Progenitor cell of endocrine pancreas (in vitro differentiated cells): Measurements from ENCODE around the gene TMPRSS6. TPM values are rescaled to one million over a fixed set of nuclear protein-coding genes. Genes with fewer than 3 reads are reported as not detected.

ENCODE experiments used
- DNase-seq: peaks from one replicate; pipeline ENCODE4 v3.0.0; 2021; ENCODE audit warnings: low spot score; ENCODE audit not compliant: unreplicated experiment
- H3K27ac Mint-ChIP-seq: 2 replicates; pipeline ENCODE4 v1.8.0; 2021; ENCODE audit warnings: mild to moderate bottlenecking, moderate library complexity, mixed read lengths
- H3K27me3 Mint-ChIP-seq: 2 replicates; pipeline ENCODE4 v1.8.0; 2021; ENCODE audit warnings: mixed read lengths
- H3K36me3 Mint-ChIP-seq: 2 replicates; pipeline ENCODE4 v1.8.0; 2022; ENCODE audit warnings: mixed read lengths; ENCODE audit not compliant: insufficient read depth
- H3K4me1 Mint-ChIP-seq: 2 replicates; pipeline ENCODE4 v1.8.0; 2021; ENCODE audit warnings: low read depth, mixed read lengths
- H3K4me3 Mint-ChIP-seq: 2 replicates; pipeline ENCODE4 v1.8.0; 2021; ENCODE audit warnings: low read depth, mild to moderate bottlenecking, moderate library complexity, mixed read lengths
- H3K9me3 Mint-ChIP-seq: 2 replicates; pipeline ENCODE4 v1.8.0; 2021; ENCODE audit warnings: low read depth, mixed read lengths
- total RNA-seq: library from RNA; stranded (reverse); gene quantifications from 2 replicates; pipeline ENCODE4 v1.2.1, GENCODE V29; 2021
- TF ChIP-seq, protein P1 (sequence below): fragments of 200-600 bp; sonication (generic); IDR thresholded peaks from one replicate; pipeline ENCODE4 v1.5.0; 2021; ENCODE audit warnings: antibody characterized with exemption, mild to moderate bottlenecking; ENCODE audit not compliant: unreplicated experiment

Gene TMPRSS6
- total RNA-seq, 1 donor from 2014 or later: 12.6 TPM

- no peak for DNase-seq
- H3K36me3 Mint-ChIP-seq: no peaks in the 10 kb centered on the region
- no peak overlapping the region for H3K27ac Mint-ChIP-seq
- TF ChIP-seq, protein P1, sequence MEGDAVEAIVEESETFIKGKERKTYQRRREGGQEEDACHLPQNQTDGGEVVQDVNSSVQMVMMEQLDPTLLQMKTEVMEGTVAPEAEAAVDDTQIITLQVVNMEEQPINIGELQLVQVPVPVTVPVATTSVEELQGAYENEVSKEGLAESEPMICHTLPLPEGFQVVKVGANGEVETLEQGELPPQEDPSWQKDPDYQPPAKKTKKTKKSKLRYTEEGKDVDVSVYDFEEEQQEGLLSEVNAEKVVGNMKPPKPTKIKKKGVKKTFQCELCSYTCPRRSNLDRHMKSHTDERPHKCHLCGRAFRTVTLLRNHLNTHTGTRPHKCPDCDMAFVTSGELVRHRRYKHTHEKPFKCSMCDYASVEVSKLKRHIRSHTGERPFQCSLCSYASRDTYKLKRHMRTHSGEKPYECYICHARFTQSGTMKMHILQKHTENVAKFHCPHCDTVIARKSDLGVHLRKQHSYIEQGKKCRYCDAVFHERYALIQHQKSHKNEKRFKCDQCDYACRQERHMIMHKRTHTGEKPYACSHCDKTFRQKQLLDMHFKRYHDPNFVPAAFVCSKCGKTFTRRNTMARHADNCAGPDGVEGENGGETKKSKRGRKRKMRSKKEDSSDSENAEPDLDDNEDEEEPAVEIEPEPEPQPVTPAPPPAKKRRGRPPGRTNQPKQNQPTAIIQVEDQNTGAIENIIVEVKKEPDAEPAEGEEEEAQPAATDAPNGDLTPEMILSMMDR: no peak
- H3K4me3 Mint-ChIP-seq: no peak overlapping the region
- H3K27me3 Mint-ChIP-seq: no peaks in the 10 kb centered on the region
- H3K9me3 Mint-ChIP-seq: no peaks in the 10 kb centered on the region
- peaks cover 44% of the 10 kb centered on the region for H3K4me1 Mint-ChIP-seq
Observed at GRCh38 chr22:37036655-37037377, 72.7 kb downstream of the TMPRSS6 start.

DNA sequence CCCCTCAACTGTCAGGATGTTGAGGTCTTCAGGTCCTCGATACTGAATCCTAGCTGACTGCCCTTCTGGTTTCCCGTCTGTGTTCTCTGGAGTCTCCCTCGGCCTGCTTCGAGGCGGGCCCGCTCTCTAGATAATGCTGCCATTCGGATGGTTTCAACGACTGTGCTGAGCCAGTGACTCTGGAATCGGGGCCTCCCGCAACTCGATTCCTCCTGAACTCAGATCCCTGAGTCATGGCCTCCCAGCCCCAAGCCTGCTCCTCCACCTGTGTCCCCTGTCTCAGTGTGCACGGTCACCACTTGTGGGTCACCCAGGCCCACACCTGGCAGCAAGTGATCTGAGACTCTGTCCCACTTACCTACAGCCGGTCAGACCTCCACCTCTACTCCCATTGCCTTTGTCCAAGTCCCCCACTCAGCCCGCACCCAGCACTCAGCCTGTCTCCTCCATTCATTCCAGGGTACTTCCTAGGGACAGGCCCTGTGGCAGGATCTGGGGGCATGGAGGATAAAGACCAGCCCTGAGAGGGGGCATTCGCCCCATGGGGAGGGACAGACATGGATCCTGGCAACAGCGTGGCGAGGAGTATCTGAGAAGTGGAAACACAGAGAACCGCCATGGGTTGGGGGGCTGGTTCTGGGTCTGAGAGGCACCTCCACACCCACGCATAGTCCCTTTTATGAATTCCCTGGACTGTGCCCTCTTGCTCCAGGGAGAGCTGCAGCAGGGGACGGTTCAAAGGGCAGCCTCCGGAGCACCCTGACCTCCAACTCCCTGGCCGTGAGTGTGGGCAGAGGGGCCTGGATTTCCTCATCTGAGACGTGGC is 75.7 kb downstream of the TMPRSS6 start:
- DNase-seq: no peak
- Mint-ChIP-seq H3K9me3 (no peaks in the 10 kb centered on the region), H3K27me3 (no peaks in the 10 kb centered on the region), H3K27ac (peak overlapping the region; percentile 96), H3K36me3 (peaks cover 2% of the 10 kb centered on the region), H3K4me3 (no peak overlapping the region), H3K4me1 (peaks cover 44% of the 10 kb centered on the region)
- TF ChIP-seq, protein P1: no peak

GRCh38 chr22:37032535-37033460 is 76.7 kb downstream of the TMPRSS6 start:
- TF ChIP-seq, protein P1: no peak
- Mint-ChIP-seq H3K36me3 (peaks cover 3% of the 10 kb centered on the region), H3K27ac (peak overlapping the region; percentile 96), H3K27me3 (no peaks in the 10 kb centered on the region), H3K4me3 (peak overlapping the region; percentile 29), H3K9me3 (no peaks in the 10 kb centered on the region), H3K4me1 (peaks cover 44% of the 10 kb centered on the region)
- peak; percentile 63 for DNase-seq

DNA sequence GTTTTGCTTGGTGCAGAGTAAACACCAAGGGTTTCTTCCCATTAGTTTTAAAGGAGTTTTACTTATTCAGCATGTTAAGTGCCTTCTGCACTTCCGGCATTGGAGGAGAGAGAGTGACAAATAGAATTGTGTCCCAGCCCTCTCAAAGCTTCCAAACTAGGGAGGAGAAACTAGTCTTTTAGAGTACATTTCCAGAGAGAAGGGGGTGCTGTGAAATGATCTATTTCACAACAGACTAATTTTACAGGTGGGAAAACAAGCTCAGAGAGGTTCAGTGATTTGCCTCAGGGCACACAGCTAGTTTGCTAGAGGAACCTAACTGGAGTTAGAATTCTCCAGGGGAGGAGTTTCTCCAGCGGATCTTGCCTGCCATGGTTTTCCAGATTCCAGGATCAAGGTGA is 77.4 kb downstream of the TMPRSS6 start:
- Mint-ChIP-seq H3K4me1 (peaks cover 44% of the 10 kb centered on the region), H3K9me3 (no peaks in the 10 kb centered on the region), H3K4me3 (peak overlapping the region; percentile 29), H3K36me3 (peaks cover 3% of the 10 kb centered on the region), H3K27me3 (no peaks in the 10 kb centered on the region), H3K27ac (peak overlapping the region; percentile 96)
- no peak for DNase-seq
- TF ChIP-seq, protein P1: no peak
